Natural killer cell (primary cell): ENCODE measurements around the gene LEPROT. TPM values are rescaled to one million over a fixed set of nuclear protein-coding genes. Genes with fewer than 3 reads are reported as not detected.

ENCODE experiments used
- ATAC-seq, 3 donors: fragments of 150-1000 bp in 2 of 3; fragments of 200-7000 bp in 1 of 3; cut with Tn5 transposase; 1 replicate in 1 of 3; 2 replicates in 2 of 3; pipeline ENCODE4 v1.10.0; 2021; ENCODE audit warnings: mild to moderate bottlenecking in 2 of 3, moderate library complexity in 2 of 3
- DNase-seq, 2 donors: peaks; one replicate each; pipeline versions ENCODE4 v3.0.0 to v3.0.0-alpha.2; 2013 to 2021; ENCODE audit warnings: mixed read lengths in 1 of 2
- H3K27ac ChIP-seq: one replicate; pipeline ENCODE4 v1.5.1; 2013; ENCODE audit warnings: mild to moderate bottlenecking, low read length
- H3K27me3 ChIP-seq: one replicate; pipeline ENCODE4 v1.6.1; 2013; ENCODE audit warnings: low read length; ENCODE audit not compliant: control insufficient read depth, insufficient read depth
- H3K36me3 ChIP-seq: one replicate; pipeline ENCODE4 v1.6.1; 2013; ENCODE audit warnings: low read length; ENCODE audit not compliant: control insufficient read depth, insufficient read depth
- H3K4me1 ChIP-seq: one replicate; pipeline ENCODE4 v1.6.1; 2013; ENCODE audit warnings: low read length; ENCODE audit not compliant: control insufficient read depth, insufficient read depth
- H3K4me3 ChIP-seq: one replicate; pipeline ENCODE4 v1.5.1; 2013; ENCODE audit warnings: low read length
- H3K9me3 ChIP-seq: one replicate; pipeline ENCODE4 v1.6.1; 2013; ENCODE audit warnings: low read length; ENCODE audit not compliant: control insufficient read depth, insufficient read depth
- H3K27ac Mint-ChIP-seq, 2 donors: one replicate each; pipeline ENCODE4 v1.8.0; 2022; ENCODE audit warnings: mild to moderate bottlenecking in 2 of 2, mixed read lengths in 2 of 2, moderate library complexity in 1 of 2
- H3K27me3 Mint-ChIP-seq, 2 donors: one replicate each; pipeline ENCODE4 v1.8.0; 2022; ENCODE audit warnings: low read depth in 2 of 2, mixed read lengths in 2 of 2
- H3K36me3 Mint-ChIP-seq: one replicate; pipeline ENCODE4 v1.8.0; 2022; ENCODE audit warnings: mixed read lengths
- H3K4me1 Mint-ChIP-seq, 2 donors: one replicate each; pipeline ENCODE4 v1.8.0; 2022; ENCODE audit warnings: mixed read lengths in 2 of 2
- H3K4me3 Mint-ChIP-seq: one replicate; pipeline ENCODE4 v1.8.0; 2022; ENCODE audit warnings: mild to moderate bottlenecking, moderate library complexity, mixed read lengths
- H3K9me3 Mint-ChIP-seq, 2 donors: one replicate each; pipeline ENCODE4 v1.8.0; 2022; ENCODE audit warnings: mixed read lengths in 2 of 2
- CTCF ChIP-seq: fragments of 200-600 bp; IDR thresholded peaks from one replicate; pipeline ENCODE4 v1.8.0; 2022; ENCODE audit warnings: antibody characterized with exemption
- WGBS: methylation state at CpG from one replicate; pipeline ENCODE4 v1.1.7; 2013; ENCODE audit warnings: missing lambda C conversion rate; ENCODE audit not compliant: insufficient coverage; 5-methylcytosine and 5-hydroxymethylcytosine counted together
- intact Hi-C: fragments of 100-400 bp; cut with micrococcal nuclease; formaldehyde crosslinking; loops from one replicate; pipeline ENCODE4 v1.14.2; 2022
- total RNA-seq, 4 donors: library from RNA; stranded (reverse); fragments of 120-200 nt in 1 of 4; gene quantifications; one replicate each; pipeline versions ENCODE4 v1.2.3 to v1.2.4, GENCODE V29; 2013 to 2022

The LEPROT gene
- total RNA-seq, 3 donors from 2014 or later (not counting 1 experiment from before 2014, with no cell fraction given) = 18.1 to 33.0 (median 20.3) TPM

DNA sequence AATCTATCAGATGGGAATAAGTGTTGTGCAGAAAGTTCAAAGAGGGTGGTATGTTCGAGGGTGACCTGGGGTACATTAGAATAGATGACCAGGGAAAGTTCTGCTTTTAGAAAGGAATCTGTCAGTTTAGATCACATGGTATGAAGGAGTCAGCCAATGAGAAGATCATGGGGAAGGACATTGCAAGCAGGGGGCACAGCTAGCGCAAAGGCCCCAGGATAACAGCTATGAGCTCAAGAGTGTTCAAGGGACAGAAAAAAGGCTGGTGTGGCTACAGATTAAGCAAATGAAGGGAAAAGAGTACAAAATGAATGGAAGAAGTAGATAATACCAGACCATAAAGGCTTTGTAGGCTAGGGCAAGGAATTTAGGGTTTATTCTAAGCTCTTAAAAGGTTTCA is 8.6 kb downstream of the LEPROT start:
- Mint-ChIP-seq H3K27me3 (no peaks in the 10 kb centered on the region), H3K4me1 (peaks cover 1 to 15% of the 10 kb centered on the region in 2 donors), H3K4me3 (no peak overlapping the region), H3K9me3 (no peaks in the 10 kb centered on the region), H3K27ac (no peak overlapping the region), H3K36me3 (peaks cover 5% of the 10 kb centered on the region)
- ATAC-seq (no peak), DNase-seq (no peak)
- intact Hi-C loops = no loop called here
- no peaks in the 10 kb centered on the region for H3K9me3 ChIP-seq
- TF ChIP-seq CTCF = no peak
- no peak overlapping the region for H3K27ac ChIP-seq
- H3K4me3 ChIP-seq = no peak overlapping the region
- H3K36me3 ChIP-seq = peaks cover 39% of the 10 kb centered on the region
- 100% methylated on average over 2 of the region's 2 CpGs for WGBS
- no peaks in the 10 kb centered on the region for H3K4me1 ChIP-seq
- no peaks in the 10 kb centered on the region for H3K27me3 ChIP-seq

DNA sequence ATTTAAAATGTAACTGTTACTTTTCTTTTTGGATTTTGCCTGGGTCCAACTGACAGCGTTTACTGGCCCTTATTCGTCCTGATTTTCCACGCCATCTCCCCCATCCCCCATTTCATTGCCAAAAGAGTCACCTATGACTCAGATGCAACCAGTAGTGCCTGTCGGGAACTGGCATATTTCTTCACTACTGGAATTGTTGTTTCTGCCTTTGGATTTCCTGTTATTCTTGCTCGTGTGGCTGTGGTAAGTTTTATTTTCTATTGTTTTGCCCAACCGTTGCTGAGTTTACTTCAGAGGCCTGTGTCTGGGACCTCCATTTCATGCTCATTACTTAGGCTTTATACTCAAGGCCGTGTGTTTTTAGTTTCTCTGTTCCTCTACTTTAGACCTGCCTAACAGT is 9.3 kb downstream of the LEPROT start:
- Mint-ChIP-seq H3K27me3 (no peaks in the 10 kb centered on the region), H3K4me1 (peaks cover 0 to 13% of the 10 kb centered on the region in 2 donors)

DNA sequence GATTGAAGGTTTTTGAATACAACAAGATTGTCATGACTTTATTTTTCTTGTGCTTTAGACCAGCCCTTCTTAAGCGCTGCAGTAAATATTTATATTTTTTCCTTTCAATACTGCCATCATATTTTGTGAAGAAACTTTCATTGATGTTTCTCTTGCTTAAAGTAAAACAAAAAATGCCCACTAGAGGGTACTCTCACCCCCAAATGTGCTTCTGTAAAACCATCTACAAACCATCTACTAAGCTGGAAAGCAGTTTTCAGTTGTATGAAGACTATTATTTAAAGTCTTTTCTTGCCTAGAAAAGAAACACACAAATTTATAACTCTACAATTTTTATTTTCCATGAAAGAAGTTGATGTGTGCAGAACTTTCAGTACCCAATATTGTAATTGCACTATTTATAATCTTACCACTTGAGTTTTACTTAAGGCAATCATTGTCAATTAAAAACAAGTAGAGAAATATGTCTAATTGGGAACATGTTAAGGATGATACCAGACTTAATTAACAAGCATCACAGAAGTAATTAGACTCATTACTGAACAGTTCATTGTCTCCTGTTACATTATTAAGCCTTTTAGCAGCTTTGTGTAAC is 10.7 kb downstream of the LEPROT start:
- Histone ChIP-seq H3K27ac (no peak overlapping the region), H3K4me3 (no peak overlapping the region), H3K36me3 (peaks cover 34% of the 10 kb centered on the region), H3K27me3 (no peaks in the 10 kb centered on the region), H3K4me1 (no peaks in the 10 kb centered on the region), H3K9me3 (no peaks in the 10 kb centered on the region)
- Mint-ChIP-seq H3K9me3 (no peaks in the 10 kb centered on the region), H3K36me3 (no peaks in the 10 kb centered on the region), H3K27ac (no peak overlapping the region), H3K4me3 (no peak overlapping the region), H3K27me3 (no peaks in the 10 kb centered on the region), H3K4me1 (peaks cover 0 to 5% of the 10 kb centered on the region in 2 donors)
- WGBS = 75% methylated on average over 1 of the region's 1 CpG
- ATAC-seq = no peak
- intact Hi-C loops = loop anchor here (1.0 kb wide), 1 partner anchor 256 kb away; no protein-coding TSS in a partner anchor
- TF ChIP-seq CTCF = peak; percentile 67
- DNase-seq = peak in 1 of 2 donors; percentile 55

More for the DNA sequence above, 9.3 kb downstream of the LEPROT start:
- no peak for DNase-seq
- no peaks in the 10 kb centered on the region for H3K9me3 ChIP-seq
- peaks cover 5% of the 10 kb centered on the region for H3K36me3 Mint-ChIP-seq
- no peak for ATAC-seq
- H3K27ac Mint-ChIP-seq = no peak overlapping the region
- H3K9me3 Mint-ChIP-seq = no peaks in the 10 kb centered on the region
- intact Hi-C loops = no loop called here
- peaks cover 44% of the 10 kb centered on the region for H3K36me3 ChIP-seq
- TF ChIP-seq CTCF = no peak
- 70% methylated on average over 7 of the region's 7 CpGs for WGBS
- H3K27me3 ChIP-seq = no peaks in the 10 kb centered on the region
- H3K27ac ChIP-seq = no peak overlapping the region
- no peaks in the 10 kb centered on the region for H3K4me1 ChIP-seq
- H3K4me3 ChIP-seq = no peak overlapping the region
- no peak overlapping the region for H3K4me3 Mint-ChIP-seq

DNA sequence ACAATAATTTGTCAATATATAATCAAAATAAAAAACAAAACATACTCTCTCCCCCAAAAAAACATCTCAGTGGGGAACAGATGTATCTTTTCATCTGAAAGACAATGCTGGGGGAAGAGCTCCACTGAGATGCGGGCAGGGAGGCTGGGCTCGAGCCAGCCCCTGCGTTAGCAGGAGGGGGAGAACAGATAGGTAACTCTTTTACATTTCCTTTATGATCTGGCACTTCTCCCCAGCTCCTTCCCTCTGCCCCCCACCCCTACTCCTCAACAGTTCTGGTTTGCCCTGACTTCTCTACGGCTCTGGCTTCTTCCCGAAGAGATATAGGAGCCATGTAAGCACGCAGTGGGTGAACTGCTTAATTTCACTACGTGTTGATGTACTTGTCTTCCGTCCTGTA is 12.4 kb downstream of the LEPROT start:
- intact Hi-C loops = no loop called here
- ATAC-seq = no peak
- no peaks in the 10 kb centered on the region for H3K9me3 ChIP-seq
- H3K4me1 ChIP-seq = no peaks in the 10 kb centered on the region
- 79% methylated on average over 5 of the region's 8 CpGs for WGBS
- no peak for TF ChIP-seq CTCF
- no peak for DNase-seq
- Mint-ChIP-seq H3K27me3 (no peaks in the 10 kb centered on the region), H3K27ac (no peak overlapping the region), H3K9me3 (no peaks in the 10 kb centered on the region), H3K36me3 (no peaks in the 10 kb centered on the region), H3K4me3 (no peak overlapping the region), H3K4me1 (peaks cover 0 to 5% of the 10 kb centered on the region in 2 donors)
- peaks cover 26% of the 10 kb centered on the region for H3K36me3 ChIP-seq
- H3K27ac ChIP-seq = no peak overlapping the region
- no peak overlapping the region for H3K4me3 ChIP-seq
- H3K27me3 ChIP-seq = no peaks in the 10 kb centered on the region
